CD8-positive, alpha-beta memory T cell (primary cell): ENCODE data around the gene TRMT112. TPM values are rescaled to one million over a fixed set of nuclear protein-coding genes. Genes with fewer than 3 reads are reported as not detected.

Experiments used
- CTCF ChIA-PET: fragments of 350-600 bp; sonication (Branson Sonifier 250); formaldehyde crosslinking; loops from one replicate; lab custom pipeline; 2021; ENCODE audit warnings: antibody characterized with exemption; lab: Charles Lee
- POLR2A ChIA-PET: fragments of 350-600 bp; sonication (Branson Sonifier 250); formaldehyde crosslinking; loops from one replicate; lab custom pipeline; 2021; ENCODE audit warnings: antibody characterized with exemption; lab: Charles Lee
- DNase-seq, 5 donors: peaks; one replicate each; pipeline versions ENCODE4 v3.0.0 to v3.0.0-alpha.2; 2020 to 2022; ENCODE audit warnings: mixed read lengths in 1 of 5
- H3K27ac ChIP-seq: one replicate; pipeline ENCODE4 v1.7.0; 2013; ENCODE audit warnings: low read depth, mild to moderate bottlenecking, low read length, moderate library complexity
- H3K27me3 ChIP-seq: 2 replicates; pipeline ENCODE4 v1.7.0; 2013; ENCODE audit warnings: low read length, mild to moderate bottlenecking; ENCODE audit not compliant: insufficient read depth, poor library complexity, severe bottlenecking
- H3K36me3 ChIP-seq: 2 replicates; pipeline ENCODE4 v1.7.0; 2013; ENCODE audit warnings: mild to moderate bottlenecking, low read length, moderate library complexity; ENCODE audit not compliant: insufficient read depth
- H3K4me1 ChIP-seq: 2 replicates; pipeline ENCODE4 v1.7.0; 2013; ENCODE audit warnings: mild to moderate bottlenecking, low read length, moderate library complexity; ENCODE audit not compliant: insufficient read depth
- H3K4me3 ChIP-seq: 2 replicates; pipeline ENCODE4 v1.7.0; 2013; ENCODE audit warnings: mild to moderate bottlenecking, low read length
- H3K9me3 ChIP-seq: 2 replicates; pipeline ENCODE4 v1.7.0; 2013; ENCODE audit warnings: mild to moderate bottlenecking, low read length
- H3K27ac Mint-ChIP-seq, 8 donors: one replicate each; pipeline ENCODE4 v1.8.0; 2020 to 2021; ENCODE audit warnings: mixed read lengths in 8 of 8, mild to moderate bottlenecking in 6 of 8, inconsistent platforms in 3 of 8, moderate library complexity in 3 of 8
- H3K27me3 Mint-ChIP-seq, 2 donors: one replicate each; pipeline ENCODE4 v1.8.0; 2020 to 2021; ENCODE audit warnings: mixed read lengths in 2 of 2, mild to moderate bottlenecking in 1 of 2, moderate library complexity in 1 of 2
- H3K36me3 Mint-ChIP-seq, 3 donors: one replicate each; pipeline ENCODE4 v1.8.0; 2020 to 2021; ENCODE audit warnings: mixed read lengths in 3 of 3, inconsistent platforms in 1 of 3, mild to moderate bottlenecking in 1 of 3
- H3K4me1 Mint-ChIP-seq, 3 donors: one replicate each; pipeline ENCODE4 v1.8.0; 2020 to 2021; ENCODE audit warnings: mixed read lengths in 3 of 3, inconsistent platforms in 1 of 3, mild to moderate bottlenecking in 1 of 3
- H3K4me3 Mint-ChIP-seq, 7 donors: one replicate each; pipeline ENCODE4 v1.8.0; 2020 to 2021; ENCODE audit warnings: mixed read lengths in 7 of 7, mild to moderate bottlenecking in 6 of 7, moderate library complexity in 4 of 7, inconsistent platforms in 2 of 7
- H3K9me3 Mint-ChIP-seq, 5 donors: one replicate each; pipeline ENCODE4 v1.8.0; 2020 to 2022; ENCODE audit warnings: mixed read lengths in 5 of 5, mild to moderate bottlenecking in 3 of 5, moderate library complexity in 2 of 5, inconsistent platforms in 1 of 5
- polyA plus RNA-seq: library from polyadenylated mRNA; unstranded; fragments of 300-500 nt; fragmentation: Illumina TruSeq; gene quantifications from one replicate; pipeline ENCODE4 v1.2.3, GENCODE V29; 2021
- total RNA-seq, 2 experiments: library from RNA; stranded (reverse); gene quantifications; one replicate each; pipeline ENCODE4 v1.2.3, GENCODE V29; 2021

The TRMT112 gene
- total and polyA plus RNA-seq, 3 experiments from 2014 or later = 327 to 467 (median 332) TPM

DNA sequence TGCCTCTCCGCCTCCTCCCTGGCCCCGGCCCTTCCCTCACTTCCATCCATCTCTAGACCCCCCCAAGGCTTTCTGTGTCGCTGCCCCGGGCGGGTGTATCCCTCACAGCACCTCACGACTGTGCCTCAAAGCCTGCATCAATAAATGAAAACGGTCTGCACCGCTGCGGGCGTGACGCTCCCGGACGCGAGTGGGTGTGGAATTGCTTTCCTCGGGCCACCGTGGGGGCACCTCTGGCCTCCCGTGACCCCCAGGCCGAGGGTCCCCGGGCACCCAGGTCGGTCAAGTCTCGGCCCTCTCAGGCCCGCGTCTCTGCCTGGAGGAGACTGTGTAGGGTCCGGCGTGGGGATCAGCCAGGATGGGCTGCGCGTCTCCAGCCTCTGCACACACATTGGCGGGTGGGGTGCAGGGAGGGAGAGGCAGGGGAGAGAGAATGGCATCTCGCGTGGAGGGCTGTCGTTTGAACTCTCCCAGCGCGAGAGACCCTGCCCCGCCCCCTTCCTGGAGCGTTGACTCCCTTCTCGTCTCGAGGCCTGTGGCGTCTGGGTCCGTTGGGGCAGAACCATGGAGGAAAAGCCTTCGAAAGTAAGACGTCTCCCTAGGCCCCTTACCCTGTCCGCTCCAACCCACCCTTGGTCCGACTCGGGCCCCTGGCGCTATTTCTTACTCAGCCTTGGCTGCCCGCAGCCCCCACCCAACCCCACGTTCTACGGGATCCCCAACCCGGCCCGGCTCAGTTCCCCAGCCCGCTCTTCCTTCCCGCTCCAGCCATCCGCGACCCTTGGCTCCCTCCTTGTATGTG lies 17.3 kb downstream of the TRMT112 start, which contains the start of gene CATSPERZ:
Gene CATSPERZ (plus strand): TSS at position 512 of the 802 bp plus-strand sequence. CDS start 53 bp downstream, at position 565.
- CTCF ChIA-PET = interaction anchor here (0.8 to 5.8 kb wide), 29 partner anchors 7 to 299 kb away, joined by 3 to 281 read pairs (median 8); partner anchors contain the start of genes BAD, FERMT3, FKBP2 and GPR137
- peak in 2 of 5 donors; percentile 24 to 26 for DNase-seq
- peaks cover 21 to 40% (median 22%) of the 10 kb centered on the region in 3 donors for H3K4me1 Mint-ChIP-seq
- peak within 1 kb of the TSS; percentile 75 to 86 (median 78) for H3K4me3 Mint-ChIP-seq
- H3K4me1 ChIP-seq = peaks cover 22% of the 10 kb centered on the region
- H3K9me3 Mint-ChIP-seq = no peaks in the 10 kb centered on the region
- POLR2A ChIA-PET = interaction anchor here (0.5 to 1.9 kb wide), 7 partner anchors 15 to 93 kb away, joined by 3 to 8 read pairs (median 5); partner anchors contain the start of genes BAD, FKBP2 and TRMT112
- no peaks in the 10 kb centered on the region for H3K36me3 ChIP-seq
- H3K36me3 Mint-ChIP-seq = peaks cover 0 to 4% (median 0%) of the 10 kb centered on the region in 3 donors
- H3K27me3 Mint-ChIP-seq = peaks cover 53 to 60% of the 10 kb centered on the region in 2 donors
- H3K27ac ChIP-seq = no peak within 1 kb of the TSS
- H3K27ac Mint-ChIP-seq = peak within 1 kb of the TSS in 7 of 8 donors; percentile 34 to 94 (median 83)
- no peaks in the 10 kb centered on the region for H3K9me3 ChIP-seq
- peak within 1 kb of the TSS; percentile 38 for H3K4me3 ChIP-seq
- peaks cover 61% of the 10 kb centered on the region for H3K27me3 ChIP-seq

DNA sequence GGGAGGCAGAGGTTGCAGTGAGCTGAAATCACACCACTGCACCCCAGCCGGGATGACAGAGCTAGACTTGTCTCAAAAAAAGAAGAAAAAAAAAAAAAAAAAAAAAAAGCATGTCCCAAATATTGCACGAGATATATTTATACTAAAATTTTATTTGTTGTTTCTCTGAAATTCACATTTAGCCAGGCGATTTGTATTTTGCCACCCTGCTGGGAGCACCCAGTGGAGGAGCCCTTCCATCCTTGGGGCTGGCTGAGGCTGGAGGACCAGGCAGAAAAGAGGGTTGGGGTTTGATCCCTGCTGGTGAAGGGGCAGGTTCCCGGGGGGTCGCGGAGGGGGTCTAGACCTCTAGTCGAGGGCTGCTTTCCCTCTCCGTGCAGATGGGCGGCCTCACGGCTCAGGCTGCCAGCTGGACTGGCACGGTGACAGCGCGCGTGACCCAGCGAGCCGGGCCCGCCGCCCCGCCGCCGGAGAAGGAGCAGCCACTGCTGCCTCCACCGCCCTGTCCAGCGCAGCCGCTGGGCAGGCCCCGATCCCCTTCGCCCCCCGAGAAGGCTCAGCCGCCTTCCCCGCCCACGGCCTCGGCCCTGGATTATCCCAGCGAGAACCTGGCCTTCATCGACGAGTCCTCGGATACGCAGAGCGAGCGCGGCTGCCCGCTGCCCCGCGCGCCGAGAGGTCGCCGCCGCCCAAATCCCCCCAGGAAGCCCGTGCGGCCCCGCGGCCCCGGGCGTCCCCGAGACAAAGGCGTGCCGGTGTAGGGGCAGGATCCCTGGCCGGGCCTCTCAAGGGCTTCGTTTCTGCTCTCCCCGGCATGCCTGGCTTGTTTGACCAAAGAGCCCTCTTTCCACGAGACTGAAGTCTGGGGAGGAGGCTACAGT lies 18.2 kb downstream of the TRMT112 start:
- ChIA-PET POLR2A (interaction anchor here (0.6 kb wide), 2 partner anchors 28 to 1570 kb away, joined by 3 read pairs; no protein-coding TSS in a partner anchor), CTCF (interaction anchor here (0.8 to 2.9 kb wide), 3 partner anchors 32 to 134 kb away, joined by 3 to 12 read pairs (median 5); no protein-coding TSS in a partner anchor)
- Histone ChIP-seq H3K9me3 (no peaks in the 10 kb centered on the region), H3K27me3 (peaks cover 64% of the 10 kb centered on the region), H3K4me3 (no peak overlapping the region), H3K4me1 (peaks cover 22% of the 10 kb centered on the region), H3K27ac (no peak overlapping the region), H3K36me3 (no peaks in the 10 kb centered on the region)
- Mint-ChIP-seq H3K4me1 (peaks cover 18 to 36% (median 20%) of the 10 kb centered on the region in 3 donors), H3K27me3 (peaks cover 58 to 66% of the 10 kb centered on the region in 2 donors), H3K27ac (peak overlapping the region in 6 of 8 donors; percentile 34 to 78 (median 38)), H3K4me3 (peak overlapping the region; percentile 11 to 86 (median 77)), H3K36me3 (no peaks in the 10 kb centered on the region), H3K9me3 (no peaks in the 10 kb centered on the region)
- DNase-seq = peak in 1 of 5 donors; percentile 19

DNA sequence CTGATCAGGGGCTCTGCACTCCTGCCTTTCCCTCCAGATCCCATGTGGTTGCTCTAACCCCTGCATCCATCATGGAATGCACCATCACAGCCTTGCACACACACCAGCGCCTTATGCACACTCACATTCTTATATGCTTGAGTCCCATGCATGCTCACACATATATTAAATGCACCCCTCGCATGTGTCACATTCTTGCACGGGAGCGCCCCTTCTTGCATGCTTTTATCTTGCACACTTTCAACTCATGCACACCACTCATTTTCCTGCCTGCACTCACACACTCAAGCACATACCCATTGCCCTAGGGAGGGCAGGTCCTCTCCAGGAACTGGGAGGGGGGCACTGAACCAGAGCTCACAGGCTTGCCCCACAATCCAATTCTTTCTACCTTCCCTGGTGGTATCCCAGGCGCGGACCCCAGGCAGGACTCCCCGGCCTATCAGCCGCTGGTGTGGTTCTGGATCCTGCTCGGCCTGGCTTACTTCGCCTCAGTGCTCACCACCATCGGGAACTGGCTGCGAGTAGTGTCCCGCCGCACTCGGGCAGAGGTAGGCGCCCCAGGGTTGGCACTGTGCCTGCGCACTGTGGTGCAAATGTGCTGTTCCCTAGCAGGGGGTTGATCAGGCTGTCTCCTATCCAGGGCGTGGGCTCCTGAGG lies 19.5 kb downstream of the TRMT112 start:
- Histone ChIP-seq H3K27me3 (peaks cover 75% of the 10 kb centered on the region), H3K4me1 (peaks cover 15% of the 10 kb centered on the region), H3K36me3 (no peaks in the 10 kb centered on the region), H3K27ac (no peak overlapping the region), H3K4me3 (no peak overlapping the region), H3K9me3 (no peaks in the 10 kb centered on the region)
- Mint-ChIP-seq H3K9me3 (no peaks in the 10 kb centered on the region), H3K27ac (peak overlapping the region in 3 of 8 donors; percentile 5 to 70 (median 31)), H3K27me3 (peaks cover 71 to 79% of the 10 kb centered on the region in 2 donors), H3K4me1 (peaks cover 15 to 32% (median 17%) of the 10 kb centered on the region in 3 donors), H3K4me3 (peak overlapping the region in 1 of 7 donors; percentile 1), H3K36me3 (no peaks in the 10 kb centered on the region)
- no peak for DNase-seq
- CTCF ChIA-PET = interaction anchor here (0.9 to 2.9 kb wide), 4 partner anchors 26 to 93 kb away, joined by 3 to 12 read pairs (median 5); no protein-coding TSS in a partner anchor
- POLR2A ChIA-PET = no interaction called here

DNA sequence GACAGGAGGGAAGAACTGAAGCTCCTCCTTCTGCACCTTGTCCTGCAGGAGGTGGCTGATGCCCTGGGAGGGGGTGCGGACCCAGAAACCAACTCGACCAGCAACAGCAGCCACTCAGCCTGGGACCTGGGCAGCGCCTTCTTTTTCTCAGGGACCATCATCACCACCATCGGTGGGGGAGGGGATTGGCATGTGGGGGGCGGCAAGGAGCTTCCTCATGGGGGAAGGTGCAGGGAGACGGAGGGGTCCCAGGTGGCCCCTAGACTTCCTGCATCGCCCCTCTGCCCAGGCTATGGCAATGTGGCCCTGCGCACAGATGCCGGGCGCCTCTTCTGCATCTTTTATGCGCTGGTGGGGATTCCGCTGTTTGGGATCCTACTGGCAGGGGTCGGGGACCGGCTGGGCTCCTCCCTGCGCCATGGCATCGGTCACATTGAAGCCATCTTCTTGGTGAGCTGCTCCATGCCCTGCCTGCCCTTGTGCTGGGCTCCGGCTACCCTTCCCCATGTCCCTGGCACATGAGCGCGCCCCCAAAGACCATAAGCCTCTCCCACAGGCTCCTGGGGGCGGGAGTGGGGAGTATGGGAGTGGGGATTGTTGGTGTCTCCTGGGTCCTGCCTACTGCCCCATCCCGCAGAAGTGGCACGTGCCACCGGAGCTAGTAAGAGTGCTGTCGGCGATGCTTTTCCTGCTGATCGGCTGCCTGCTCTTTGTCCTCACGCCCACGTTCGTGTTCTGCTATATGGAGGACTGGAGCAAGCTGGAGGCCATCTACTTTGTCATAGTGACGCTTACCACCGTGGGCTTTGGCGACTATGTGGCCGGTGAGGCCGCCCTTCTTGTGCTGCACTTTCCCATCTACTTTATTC lies 20.3 kb downstream of the TRMT112 start:
- ChIA-PET CTCF (interaction anchor here (0.9 to 2.9 kb wide), 3 partner anchors 25 to 92 kb away, joined by 3 to 12 read pairs (median 7); no protein-coding TSS in a partner anchor), POLR2A (no interaction called here)
- Histone ChIP-seq H3K4me1 (peaks cover 15% of the 10 kb centered on the region), H3K27ac (no peak overlapping the region), H3K36me3 (no peaks in the 10 kb centered on the region), H3K4me3 (no peak overlapping the region), H3K9me3 (no peaks in the 10 kb centered on the region), H3K27me3 (peaks cover 80% of the 10 kb centered on the region)
- Mint-ChIP-seq H3K9me3 (no peaks in the 10 kb centered on the region), H3K4me3 (no peak overlapping the region), H3K4me1 (peaks cover 15 to 35% (median 17%) of the 10 kb centered on the region in 3 donors), H3K36me3 (no peaks in the 10 kb centered on the region), H3K27me3 (peaks cover 71 to 82% of the 10 kb centered on the region in 2 donors), H3K27ac (peak overlapping the region in 3 of 8 donors; percentile 5 to 70 (median 31))
- DNase-seq = no peak

DNA sequence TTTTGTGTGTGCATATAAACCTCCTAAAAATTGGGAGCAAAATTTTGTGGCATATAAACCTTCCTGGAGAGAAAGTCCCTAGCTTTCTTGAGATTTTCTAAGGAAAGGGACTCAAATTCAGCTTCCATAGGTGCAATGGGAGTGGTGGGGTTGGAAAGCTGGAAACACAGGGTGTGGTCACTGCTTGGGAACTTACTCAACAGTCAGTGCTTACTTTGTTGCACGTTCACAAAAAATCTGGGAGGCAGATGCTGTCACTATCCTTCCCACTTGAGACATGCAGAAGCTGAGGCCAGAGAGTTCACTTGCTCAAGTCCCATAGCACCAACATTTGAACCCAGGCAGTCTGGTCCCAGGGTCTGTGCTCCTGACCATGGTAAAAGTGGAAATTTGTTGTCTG lies 21.1 kb downstream of the TRMT112 start:
- Histone ChIP-seq H3K27ac (no peak overlapping the region), H3K27me3 (peaks cover 74% of the 10 kb centered on the region), H3K4me3 (no peak overlapping the region), H3K4me1 (peaks cover 15% of the 10 kb centered on the region), H3K9me3 (no peaks in the 10 kb centered on the region), H3K36me3 (no peaks in the 10 kb centered on the region)
- ChIA-PET CTCF (interaction anchor here (1.9 kb wide), 1 partner anchor 91 kb away, joined by 8 read pairs; no protein-coding TSS in a partner anchor), POLR2A (no interaction called here)
- Mint-ChIP-seq H3K36me3 (no peaks in the 10 kb centered on the region), H3K4me1 (peaks cover 15 to 31% (median 17%) of the 10 kb centered on the region in 3 donors), H3K9me3 (no peaks in the 10 kb centered on the region), H3K27ac (no peak overlapping the region), H3K4me3 (no peak overlapping the region), H3K27me3 (peaks cover 67 to 79% of the 10 kb centered on the region in 2 donors)
- no peak for DNase-seq

DNA sequence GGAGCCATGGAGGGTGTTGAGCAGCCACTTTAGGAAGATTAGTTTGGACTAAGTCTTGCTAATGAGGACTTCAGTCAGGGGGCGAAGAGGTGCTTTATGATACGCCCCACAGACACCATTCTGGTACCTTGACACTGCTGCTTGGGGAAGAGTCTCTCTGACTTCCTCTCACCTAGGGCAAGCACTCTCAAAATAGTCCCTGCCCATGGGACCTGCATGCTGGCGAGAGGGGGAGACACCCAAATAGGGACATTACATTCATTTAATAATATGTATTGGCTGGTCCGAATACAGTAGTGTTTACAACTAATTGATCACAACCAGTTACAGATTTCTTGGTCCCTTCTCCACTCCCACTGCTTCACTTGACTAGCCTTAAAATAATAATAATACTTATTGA lies 21.6 kb downstream of the TRMT112 start:
- Histone ChIP-seq H3K36me3 (no peaks in the 10 kb centered on the region), H3K27me3 (peaks cover 76% of the 10 kb centered on the region), H3K9me3 (no peaks in the 10 kb centered on the region), H3K4me3 (no peak overlapping the region), H3K4me1 (peaks cover 13% of the 10 kb centered on the region), H3K27ac (no peak overlapping the region)
- H3K27me3 Mint-ChIP-seq = peaks cover 66 to 78% of the 10 kb centered on the region in 2 donors
- POLR2A ChIA-PET = interaction anchor here (0.6 kb wide), 1 partner anchor 10 kb away, joined by 7 read pairs; the partner anchor contains the start of gene GPR137
- DNase-seq = no peak
- peaks cover 12 to 29% (median 14%) of the 10 kb centered on the region in 3 donors for H3K4me1 Mint-ChIP-seq
- no peaks in the 10 kb centered on the region for H3K36me3 Mint-ChIP-seq
- no peak overlapping the region for H3K27ac Mint-ChIP-seq
- peaks cover 0 to 2% (median 0%) of the 10 kb centered on the region in 5 donors for H3K9me3 Mint-ChIP-seq
- H3K4me3 Mint-ChIP-seq = no peak overlapping the region
- CTCF ChIA-PET = interaction anchor here (1.9 kb wide), 1 partner anchor 91 kb away, joined by 8 read pairs; no protein-coding TSS in a partner anchor
